ENCODE measurements around the gene ACTA2. TPM values are rescaled to one million over a fixed set of nuclear protein-coding genes. Genes with fewer than 3 reads are reported as not detected.

Gene ACTA2
- total RNA-seq, 1 experiment from 2014 or later = 49.7 TPM

Other genes starting within 250 kb of the ACTA2 start
- gene LIPK, start 246.5 kb downstream of the ACTA2 start, total RNA-seq (2014; rRNA removed; shearing (Covaris generic); ENCODE audit: low replicate concordance) = not detected in 2 replicates
- gene LIPN, start 192.8 kb downstream of the ACTA2 start, total RNA-seq (2014; rRNA removed; shearing (Covaris generic); ENCODE audit: low replicate concordance) = not detected in 2 replicates
- not detected in 2 replicates for gene LIPM, start 150.0 kb downstream of the ACTA2 start, total RNA-seq (2014; rRNA removed; shearing (Covaris generic); ENCODE audit: low replicate concordance)
- not detected in 2 replicates for gene ANKRD22, start 100.9 kb downstream of the ACTA2 start, total RNA-seq (2014; rRNA removed; shearing (Covaris generic); ENCODE audit: low replicate concordance)
- gene STAMBPL1, start 72.5 kb downstream of the ACTA2 start, total RNA-seq (2014; rRNA removed; shearing (Covaris generic); ENCODE audit: low replicate concordance) = 15.6 and 62.4 TPM in 2 replicates
- gene FAS, start 38.0 kb upstream of the ACTA2 start, total RNA-seq (2014; rRNA removed; shearing (Covaris generic); ENCODE audit: low replicate concordance) = 47.8 and 63.4 TPM in 2 replicates